Suprapubic skin (tissue), 4 donors: ENCODE data around the gene C11orf68. TPM values are rescaled to one million over a fixed set of nuclear protein-coding genes. Genes with fewer than 3 reads are reported as not detected.
A peak's percentile ranks its signal among the peaks of the same experiment; 100 is the strongest.

Experiments used
- DNase-seq, 2 donors: peaks; one replicate each; pipeline ENCODE4 v3.0.0-alpha.2; 2019; ENCODE audit warnings: low spot score in 2 of 2
- H3K27ac ChIP-seq: fragments of 200-600 bp; sonication (generic); one replicate; pipeline ENCODE4 v1.5.1; 2019
- H3K27me3 ChIP-seq: fragments of 200-600 bp; sonication (generic); one replicate; pipeline ENCODE4 v1.5.1; 2019
- H3K36me3 ChIP-seq: fragments of 200-600 bp; sonication (generic); one replicate; pipeline ENCODE4 v1.5.1; 2019
- H3K4me1 ChIP-seq: fragments of 200-600 bp; sonication (generic); one replicate; pipeline ENCODE4 v1.5.1; 2019
- H3K4me3 ChIP-seq: fragments of 200-600 bp; sonication (generic); one replicate; pipeline ENCODE4 v1.5.1; 2019; ENCODE audit warnings: mild to moderate bottlenecking
- H3K9me3 ChIP-seq: fragments of 200-600 bp; sonication (generic); one replicate; pipeline ENCODE4 v1.5.1; 2019
- CTCF ChIP-seq, 2 donors: fragments of 200-600 bp in 1 of 2; fragments of 450-650 bp in 1 of 2; sonication (generic) in 1 of 2; IDR thresholded peaks; one replicate each; pipeline ENCODE4 v1.5.1; 2016 to 2019; ENCODE audit warnings: antibody characterized with exemption in 2 of 2, mild to moderate bottlenecking in 1 of 2, moderate library complexity in 1 of 2
- EP300 ChIP-seq: sonication (generic); formaldehyde crosslinking; IDR thresholded peaks from one replicate; pipeline ENCODE4 v1.6.1; 2017; ENCODE audit warnings: antibody characterized with exemption
- POLR2A ChIP-seq, 2 donors: fragments of 450-650 bp; IDR thresholded peaks; one replicate each; pipeline ENCODE4 v1.6.1; 2017; ENCODE audit warnings: antibody characterized with exemption in 2 of 2, mild to moderate bottlenecking in 2 of 2, moderate library complexity in 2 of 2
- POLR2AphosphoS5 ChIP-seq, 3 donors: sonication (generic); formaldehyde crosslinking; IDR thresholded peaks; one replicate each; pipeline ENCODE4 v1.6.1; 2017; ENCODE audit warnings: antibody characterized with exemption in 3 of 3
- WGBS: methylation state at CpG from one replicate; pipeline ENCODE4 v1.1.5; 2018; 5-methylcytosine and 5-hydroxymethylcytosine counted together
- total RNA-seq, 4 donors: library from RNA; depleted of rRNA; stranded (reverse); fragments of >200 nt; gene quantifications; one replicate each; pipeline ENCODE4 v1.1.0, GENCODE V29; 2016

The C11orf68 gene
- total RNA-seq, 4 donors from 2014 or later, result 17.4 to 21.6 (median 19.5) TPM

- H3K27me3 ChIP-seq, result no peaks in the 10 kb centered on the region
- H3K27ac ChIP-seq, result no peak overlapping the region
- no peak for TF ChIP-seq POLR2AphosphoS5 (IDR thresholded peaks at IDR 0.05)
- no peak for TF ChIP-seq CTCF (IDR thresholded peaks at IDR 0.05)
- TF ChIP-seq POLR2A (IDR thresholded peaks at IDR 0.05), result no peak
- TF ChIP-seq EP300, result no peak
- no peak for DNase-seq
- no peaks in the 10 kb centered on the region for H3K36me3 ChIP-seq
- 19% methylated on average over 4 of the region's 5 CpGs for WGBS
- peaks cover 26% of the 10 kb centered on the region for H3K4me1 ChIP-seq
- no peaks in the 10 kb centered on the region for H3K9me3 ChIP-seq
- H3K4me3 ChIP-seq, result no peak overlapping the region
Observed at GRCh38 chr11:65903068-65903481, 15.8 kb downstream of the C11orf68 start.

- Histone ChIP-seq H3K36me3 (no peaks in the 10 kb centered on the region), H3K4me1 (peaks cover 26% of the 10 kb centered on the region), H3K4me3 (peak overlapping the region; percentile 75), H3K27ac (peak overlapping the region; percentile 73), H3K27me3 (no peaks in the 10 kb centered on the region), H3K9me3 (no peaks in the 10 kb centered on the region)
- 86% methylated on average over 11 of the region's 11 CpGs for WGBS
- TF ChIP-seq POLR2AphosphoS5 (IDR thresholded peaks at IDR 0.05) (no peak), CTCF (IDR thresholded peaks at IDR 0.05) (no peak), POLR2A (IDR thresholded peaks at IDR 0.05) (no peak), EP300 (no peak)
- DNase-seq, result no peak
Observed at GRCh38 chr11:65900899-65901180, 18.0 kb downstream of the C11orf68 start.

GRCh38 chr11:65900125-65900898, 18.6 kb downstream of the C11orf68 start, which contains the start of gene FOSL1:
Gene FOSL1, minus strand, starts transcription at chr11:65900388. Its CDS starts 49 bp downstream, at chr11:65900339.
- peak within 1 kb of the TSS; percentile 75 for H3K4me3 ChIP-seq
- H3K36me3 ChIP-seq, result no peaks in the 10 kb centered on the region
- no peaks in the 10 kb centered on the region for H3K27me3 ChIP-seq
- H3K27ac ChIP-seq, result peak within 1 kb of the TSS; percentile 73
- no peak for TF ChIP-seq EP300
- TF ChIP-seq POLR2AphosphoS5 (IDR thresholded peaks at IDR 0.05), result peak in 1 of 3 donors; percentile 52
- no peak for TF ChIP-seq CTCF (IDR thresholded peaks at IDR 0.05)
- peak; percentile 18 to 88 for TF ChIP-seq POLR2A (IDR thresholded peaks at IDR 0.05)
- 10% methylated on average over 15 of the region's 80 CpGs for WGBS
- peak; percentile 95 for DNase-seq
- no peaks in the 10 kb centered on the region for H3K9me3 ChIP-seq
- H3K4me1 ChIP-seq, result peaks cover 26% of the 10 kb centered on the region

- peak overlapping the region; percentile 73 for H3K27ac ChIP-seq
- peak; percentile 86 to 89 for DNase-seq
- no peaks in the 10 kb centered on the region for H3K9me3 ChIP-seq
- 2% methylated on average over 34 of the region's 78 CpGs for WGBS
- no peaks in the 10 kb centered on the region for H3K36me3 ChIP-seq
- no peaks in the 10 kb centered on the region for H3K27me3 ChIP-seq
- TF ChIP-seq POLR2AphosphoS5 (IDR thresholded peaks at IDR 0.05) (peak in 2 of 3 donors; percentile 42 to 46), EP300 (no peak)
- peak overlapping the region; percentile 75 for H3K4me3 ChIP-seq
- H3K4me1 ChIP-seq, result peaks cover 27% of the 10 kb centered on the region
Observed at GRCh38 chr11:65899356-65900124, 19.3 kb downstream of the C11orf68 start.

GRCh38 chr11:65898656-65899355, 20.1 kb downstream of the C11orf68 start:
- 33% methylated on average over 19 of the region's 28 CpGs for WGBS
- peaks cover 34% of the 10 kb centered on the region for H3K4me1 ChIP-seq

More at GRCh38 chr11:65898656-65899355, 20.1 kb downstream of the C11orf68 start:
- no peak for TF ChIP-seq CTCF (IDR thresholded peaks at IDR 0.05)
- TF ChIP-seq POLR2AphosphoS5 (IDR thresholded peaks at IDR 0.05), result no peak
- TF ChIP-seq EP300, result no peak
- TF ChIP-seq POLR2A (IDR thresholded peaks at IDR 0.05), result no peak
- peak overlapping the region; percentile 75 for H3K4me3 ChIP-seq
- no peaks in the 10 kb centered on the region for H3K27me3 ChIP-seq
- H3K9me3 ChIP-seq, result no peaks in the 10 kb centered on the region
- no peaks in the 10 kb centered on the region for H3K36me3 ChIP-seq
- no peak for DNase-seq
- no peak overlapping the region for H3K27ac ChIP-seq
